Activated CD4-positive, alpha-beta T cell treated with anti-CD3 and anti-CD28 coated beads, Interleukin-2, amount 10 ng/mL, durations not matched to agents 7 days and 5 days (primary cell): Measurements from ENCODE around the gene FADS6. TPM values are rescaled to one million over a fixed set of nuclear protein-coding genes. Genes with fewer than 3 reads are reported as not detected.

Source experiments
- total RNA-seq, 2 experiments: library from RNA; stranded (reverse); gene quantifications; one replicate each; pipeline ENCODE4 v1.2.3, GENCODE V29; 2021

The FADS6 gene
- total RNA-seq, 2 experiments from 2014 or later, result not detected

Other genes with a start within 250 kb of the FADS6 start
- not detected for gene CD300LF, start 180.7 kb downstream of the FADS6 start, total RNA-seq
- gene RAB37, start 156.4 kb downstream of the FADS6 start, total RNA-seq, result 10 to 100 TPM; 28.2 to 30.4 TPM
- 100 to 1,000 TPM; 254 to 281 TPM for gene NHERF1, start 145.0 kb downstream of the FADS6 start, total RNA-seq
- gene NAT9, start 117.3 kb downstream of the FADS6 start, total RNA-seq, result 10 to 100 TPM; 28.6 to 34.4 TPM
- under 1 TPM; 0.20 to 0.25 TPM for gene GRIN2C, start 33.7 kb downstream of the FADS6 start, total RNA-seq
- gene FDXR, start 20.6 kb downstream of the FADS6 start, total RNA-seq, result 10 to 100 TPM; 36.0 to 43.4 TPM
- gene USH1G, start 29.6 kb upstream of the FADS6 start, total RNA-seq, result not detected
- not detected for gene OTOP2, start 30.6 kb upstream of the FADS6 start, total RNA-seq
- gene OTOP3, start 42.3 kb upstream of the FADS6 start, total RNA-seq, result not detected
- gene HID1, start 79.1 kb upstream of the FADS6 start, total RNA-seq, result under 1 TPM; 0.44 to 0.82 TPM
- gene CDR2L, start 94.0 kb upstream of the FADS6 start, total RNA-seq, result under 1 TPM; 0.31 to 0.40 TPM
- 10 to 100 TPM; 41.2 to 46.2 TPM for gene MRPL58, start 119.0 kb upstream of the FADS6 start, total RNA-seq
- gene ATP5PD, start 153.3 kb upstream of the FADS6 start, total RNA-seq, result 100 to 1,000 TPM; 252 to 259 TPM
- 10 to 100 TPM; 21.7 TPM for gene KCTD2, start 153.6 kb upstream of the FADS6 start, total RNA-seq
- 10 to 100 TPM; 11.4 to 12.2 TPM for gene SLC16A5, start 194.3 kb upstream of the FADS6 start, total RNA-seq
- 10 to 100 TPM; 18.5 to 18.8 TPM for gene ARMC7, start 216.3 kb upstream of the FADS6 start, total RNA-seq
- gene NT5C, start 238.1 kb upstream of the FADS6 start, total RNA-seq, result 10 to 100 TPM; 45.2 to 50.4 TPM